HepG2 (cell line): Measurements from ENCODE around the gene ANKRD6. TPM values are rescaled to one million over a fixed set of nuclear protein-coding genes. Genes with fewer than 3 reads are reported as not detected.

Experiments
- BCL6 ChIP-seq: IDR thresholded peaks from 2 replicates; pipeline ENCODE4 v1.6.1; 2016; ENCODE audit warnings: missing genetic modification reagents, missing compliant biosample characterization
- CEBPG ChIP-seq: IDR thresholded peaks from 2 replicates; pipeline ENCODE4 v1.6.1; 2016
- MAX ChIP-seq: IDR thresholded peaks from 2 replicates; pipeline ENCODE4 v1.6.1; 2012; ENCODE audit warnings: inconsistent platforms
- MED13 ChIP-seq: sonication (generic); formaldehyde crosslinking; IDR thresholded peaks from 2 replicates; pipeline ENCODE4 v1.5.0; 2020; ENCODE audit warnings: missing genetic modification reagents
- NCOA2 ChIP-seq: sonication (generic); formaldehyde crosslinking; IDR thresholded peaks from 2 replicates; pipeline ENCODE4 v1.8.0; 2022; ENCODE audit warnings: inconsistent platforms
- NRL ChIP-seq: sonication (generic); formaldehyde crosslinking; IDR thresholded peaks from 2 replicates; pipeline ENCODE4 v1.5.0; 2020; ENCODE audit warnings: missing genetic modification reagents, mild to moderate bottlenecking, moderate library complexity, borderline replicate concordance
- POGZ ChIP-seq: sonication (generic); formaldehyde crosslinking; IDR thresholded peaks from 2 replicates; pipeline ENCODE4 v1.4.0; 2020; ENCODE audit warnings: mild to moderate bottlenecking, missing genetic modification reagents
- SMAD1 ChIP-seq: sonication (generic); formaldehyde crosslinking; IDR thresholded peaks from 2 replicates; pipeline ENCODE4 v1.4.0; 2020; ENCODE audit warnings: missing genetic modification reagents, low read depth, mild to moderate bottlenecking, borderline replicate concordance
- SRF ChIP-seq: IDR thresholded peaks from 2 replicates; pipeline ENCODE4 v1.6.1; 2011; ENCODE audit warnings: mild to moderate bottlenecking, low read depth, low read length, moderate library complexity
- ZBTB38 ChIP-seq: sonication (generic); formaldehyde crosslinking; IDR thresholded peaks from 2 replicates; pipeline ENCODE4 v1.5.1; 2020; ENCODE audit warnings: mild to moderate bottlenecking, missing genetic modification reagents
- ZBTB44 ChIP-seq: sonication (generic); formaldehyde crosslinking; IDR thresholded peaks from 2 replicates; pipeline ENCODE4 v1.4.0; 2020; ENCODE audit warnings: missing genetic modification reagents
- ZNF121 ChIP-seq: sonication (generic); formaldehyde crosslinking; IDR thresholded peaks from 2 replicates; pipeline ENCODE4 v1.5.0; 2020; ENCODE audit warnings: mild to moderate bottlenecking, missing genetic modification reagents
- ZNF142 ChIP-seq: sonication (generic); formaldehyde crosslinking; IDR thresholded peaks from 2 replicates; pipeline ENCODE4 v1.4.0; 2020; ENCODE audit warnings: missing genetic modification reagents
- ZNF143 ChIP-seq: sonication (generic); formaldehyde crosslinking; IDR thresholded peaks from 2 replicates; pipeline ENCODE4 v1.4.0; 2020; ENCODE audit warnings: missing genetic modification reagents
- ZNF484 ChIP-seq: sonication (generic); formaldehyde crosslinking; IDR thresholded peaks from 2 replicates; pipeline ENCODE4 v1.5.1; 2020; ENCODE audit warnings: mild to moderate bottlenecking, low read depth, missing genetic modification reagents, borderline replicate concordance
- ZNF563 ChIP-seq: sonication (generic); formaldehyde crosslinking; IDR thresholded peaks from 2 replicates; pipeline ENCODE4 v1.8.0; 2022; ENCODE audit warnings: mild to moderate bottlenecking, moderate library complexity, missing genetic modification reagents
- ZNF737 ChIP-seq: sonication (generic); formaldehyde crosslinking; IDR thresholded peaks from 2 replicates; pipeline ENCODE4 v1.5.0; 2020; ENCODE audit warnings: missing genetic modification reagents, mild to moderate bottlenecking, borderline replicate concordance
- ZNF777 ChIP-seq: sonication (generic); formaldehyde crosslinking; IDR thresholded peaks from 2 replicates; pipeline ENCODE4 v1.4.0; 2020; ENCODE audit warnings: missing genetic modification reagents
- ZNF850 ChIP-seq: sonication (generic); formaldehyde crosslinking; conservative IDR thresholded peaks from 2 replicates; pipeline ENCODE4 v1.9.0; 2021; ENCODE audit warnings: mild to moderate bottlenecking, missing genetic modification reagents
- ZSCAN25 ChIP-seq: sonication (generic); formaldehyde crosslinking; IDR thresholded peaks from 2 replicates; pipeline ENCODE4 v1.8.0; 2022; ENCODE audit warnings: mild to moderate bottlenecking, missing genetic modification reagents
- polyA plus RNA-seq, 8 experiments: library from polyadenylated mRNA; depleted of rRNA in 3 of 8; stranded (reverse) in 7 of 8; unstranded in 1 of 8; fragments of >200 nt; fragmentation: Illumina TruSeq in 4 of 8; extraction: Trizol in 4 of 8; gene quantifications; 2 replicates each; pipeline versions ENCODE4 v1.2.1 to v1.2.3, GENCODE V29; 2011 to 2016; ENCODE audit warnings: low read depth in 4 of 8, missing spikeins in 1 of 8, mixed read lengths in 1 of 8; ENCODE audit not compliant: insufficient read depth in 1 of 8
- total RNA-seq, 5 experiments: library from RNA; depleted of rRNA; stranded (reverse); fragments of >200 nt; fragmentation: Illumina TruSeq; extraction: Trizol; gene quantifications; 2 replicates each; pipeline ENCODE4 v1.2.3, GENCODE V29; 2016; ENCODE audit warnings: low read depth in 1 of 5
- TF ChIP-seq, protein P1 (sequence below): sonication (generic); formaldehyde crosslinking; IDR thresholded peaks from 2 replicates; pipeline ENCODE4 v1.8.0; 2022; ENCODE audit warnings: mild to moderate bottlenecking, missing genetic modification reagents, moderate library complexity

Gene ANKRD6
- total and polyA plus RNA-seq, 2 of the 13 experiments (the other 11 are each of a cell fraction or from before 2014, with no cell fraction given), result 0.18 to 0.36 TPM

GRCh38 chr6:89567630-89568390, 134.9 kb downstream of the ANKRD6 start (continued):
- no peak for TF ChIP-seq ZNF143 (CRISPR knock-in tag)
- no peak for TF ChIP-seq MAX
- no peak for TF ChIP-seq ZNF737 (CRISPR knock-in tag)
- no peak for TF ChIP-seq ZNF850
- TF ChIP-seq ZBTB38, result no peak
- no peak for TF ChIP-seq CEBPG (CRISPR knock-in tag)
- no peak for TF ChIP-seq NRL
- TF ChIP-seq ZNF777 (CRISPR knock-in tag), result no peak
- TF ChIP-seq, protein P1, sequence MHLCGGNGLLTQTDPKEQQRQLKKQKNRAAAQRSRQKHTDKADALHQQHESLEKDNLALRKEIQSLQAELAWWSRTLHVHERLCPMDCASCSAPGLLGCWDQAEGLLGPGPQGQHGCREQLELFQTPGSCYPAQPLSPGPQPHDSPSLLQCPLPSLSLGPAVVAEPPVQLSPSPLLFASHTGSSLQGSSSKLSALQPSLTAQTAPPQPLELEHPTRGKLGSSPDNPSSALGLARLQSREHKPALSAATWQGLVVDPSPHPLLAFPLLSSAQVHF (CRISPR knock-in tag), result no peak
- TF ChIP-seq ZSCAN25 (CRISPR knock-in tag), result no peak
- no peak for TF ChIP-seq SMAD1 (CRISPR knock-in tag)
- TF ChIP-seq SRF, result peak; percentile 42; the same call in 1 of the 2 replicates
- TF ChIP-seq MED13, result no peak
- peak; percentile 33; the same call in 1 of the 2 replicates for TF ChIP-seq NCOA2
- no peak for TF ChIP-seq ZNF563 (CRISPR knock-in tag)
- no peak for TF ChIP-seq ZNF142 (CRISPR knock-in tag)
- no peak for TF ChIP-seq ZBTB44 (CRISPR knock-in tag)
- peak; percentile 67 for TF ChIP-seq POGZ (CRISPR knock-in tag)
- peak; percentile 85 for TF ChIP-seq BCL6 (CRISPR knock-in tag)
- TF ChIP-seq ZNF121 (CRISPR knock-in tag), result no peak
- no peak for TF ChIP-seq ZNF484 (CRISPR knock-in tag)
